GM12892 (cell line): ENCODE results near the gene SEC16B.

Experiments used
- POLR2A ChIP-seq: IDR thresholded peaks from 2 replicates; pipeline ENCODE4 v1.6.1; 2011; ENCODE audit warnings: low read depth, low read length, control low read depth
- POLR2AphosphoS5 ChIP-seq: IDR thresholded peaks from 2 replicates; pipeline ENCODE4 v1.6.1; 2011; ENCODE audit warnings: low read depth, low read length, control low read depth

- TF ChIP-seq POLR2AphosphoS5 (no peak), POLR2A (no peak)
Observed at GRCh38 chr1:177927021-177927596, 42.7 kb downstream of the SEC16B start.
